HL-60 (cell line): Measurements from ENCODE around the gene BUD23.

Experiments
- microRNA-seq: library from miRNA; unstranded; fragments of <30 nt; microRNA quantifications from one replicate; pipeline ENCODE4, GENCODE V29; 2018

BUD23 gene

Small RNA genes lying within 50 kb of the gene (microRNA-seq; reads per million reads assigned to microRNA genes)
- 0.90 reads per million for gene MIR4284
